Uterus (tissue), 4 donors: ENCODE results near the gene EFHD1. TPM values are rescaled to one million over a fixed set of nuclear protein-coding genes. Genes with fewer than 3 reads are reported as not detected.

ENCODE experiments used
- DNase-seq, 2 donors: peaks; one replicate each; pipeline ENCODE4 v3.0.0-alpha.2; 2019 to 2020
- H3K27ac ChIP-seq, 2 donors: fragments of 200-600 bp; sonication (generic); 1 replicate in 1 of 2; 2 replicates in 1 of 2; pipeline ENCODE4 v1.5.1; 2016 to 2018
- H3K27me3 ChIP-seq, 2 donors: fragments of 200-600 bp; sonication (generic); one replicate each; pipeline ENCODE4 v1.5.1; 2018 to 2019; ENCODE audit warnings: control low read depth in 1 of 2
- H3K36me3 ChIP-seq, 2 donors: fragments of 200-600 bp; sonication (generic); one replicate each; pipeline ENCODE4 v1.5.1; 2019; ENCODE audit warnings: control low read depth in 1 of 2
- H3K4me1 ChIP-seq, 2 donors: fragments of 200-600 bp; sonication (generic); one replicate each; pipeline ENCODE4 v1.5.1; 2018 to 2019; ENCODE audit warnings: control low read depth in 1 of 2
- H3K4me3 ChIP-seq, 2 donors: fragments of 200-600 bp; sonication (generic); 1 replicate in 1 of 2; 2 replicates in 1 of 2; pipeline ENCODE4 v1.5.1; 2018 to 2019; ENCODE audit warnings: mild to moderate bottlenecking in 1 of 2
- H3K9me3 ChIP-seq, 2 donors: fragments of 200-600 bp; sonication (generic); one replicate each; pipeline ENCODE4 v1.5.1; 2019; ENCODE audit warnings: control low read depth in 1 of 2
- POLR2A ChIP-seq, 2 donors: fragments of 450-650 bp; IDR thresholded peaks; one replicate each; pipeline ENCODE4 v1.6.1; 2016; ENCODE audit warnings: antibody characterized with exemption in 2 of 2, mild to moderate bottlenecking in 1 of 2, moderate library complexity in 1 of 2
- intact Hi-C: fragments of 100-400 bp; cut with DNase I; formaldehyde crosslinking; loops from one replicate; pipeline ENCODE4 v1.15.1; 2023; ENCODE audit warnings: low total_unique reads
- total RNA-seq, 4 donors: library from RNA; depleted of rRNA in 3 of 4; stranded (reverse); fragments of >200 nt in 3 of 4; gene quantifications; one replicate each; pipeline versions ENCODE4 v1.1.0 to v1.2.4, GENCODE V29; 2014 to 2023
- TF ChIP-seq, protein P1 (sequence below), 4 experiments: fragments of 200-600 bp in 2 of 4; fragments of 450-650 bp in 2 of 4; sonication (generic) in 2 of 4; IDR thresholded peaks; one replicate each; pipeline ENCODE4 v1.5.1; 2016 to 2019; ENCODE audit warnings: antibody characterized with exemption in 4 of 4, mild to moderate bottlenecking in 2 of 4, moderate library complexity in 1 of 4
- donor health status: DM: yes; HTN: yes; CAD: no.

EFHD1 gene
- total RNA-seq, 4 donors from 2014 or later: 8.5 to 102 (median 38.1) TPM

DNA sequence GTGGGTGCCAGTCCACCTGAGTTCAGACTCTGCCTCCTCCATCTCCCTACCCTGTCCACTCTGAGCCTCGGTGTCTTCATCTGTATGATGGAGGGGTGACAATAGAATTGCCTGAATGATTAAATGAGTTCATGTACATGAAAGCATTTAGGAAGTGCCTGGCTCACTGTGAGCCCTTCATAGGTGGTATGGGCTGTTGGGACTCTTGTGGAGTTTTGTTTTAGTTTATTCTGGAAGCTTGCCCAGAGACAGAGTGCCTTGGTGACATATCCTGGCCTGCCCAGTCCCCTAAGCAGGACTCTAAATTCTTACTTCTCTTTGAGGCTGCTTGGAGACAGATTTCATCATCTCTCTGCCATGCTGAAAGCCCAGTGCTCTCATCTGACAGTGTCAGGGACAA, 39.2 kb downstream of the EFHD1 start:
- no peak overlapping the region for H3K27ac ChIP-seq
- no peak overlapping the region for H3K4me3 ChIP-seq
- no peak for TF ChIP-seq POLR2A (IDR thresholded peaks at IDR 0.05)
- TF ChIP-seq, protein P1, sequence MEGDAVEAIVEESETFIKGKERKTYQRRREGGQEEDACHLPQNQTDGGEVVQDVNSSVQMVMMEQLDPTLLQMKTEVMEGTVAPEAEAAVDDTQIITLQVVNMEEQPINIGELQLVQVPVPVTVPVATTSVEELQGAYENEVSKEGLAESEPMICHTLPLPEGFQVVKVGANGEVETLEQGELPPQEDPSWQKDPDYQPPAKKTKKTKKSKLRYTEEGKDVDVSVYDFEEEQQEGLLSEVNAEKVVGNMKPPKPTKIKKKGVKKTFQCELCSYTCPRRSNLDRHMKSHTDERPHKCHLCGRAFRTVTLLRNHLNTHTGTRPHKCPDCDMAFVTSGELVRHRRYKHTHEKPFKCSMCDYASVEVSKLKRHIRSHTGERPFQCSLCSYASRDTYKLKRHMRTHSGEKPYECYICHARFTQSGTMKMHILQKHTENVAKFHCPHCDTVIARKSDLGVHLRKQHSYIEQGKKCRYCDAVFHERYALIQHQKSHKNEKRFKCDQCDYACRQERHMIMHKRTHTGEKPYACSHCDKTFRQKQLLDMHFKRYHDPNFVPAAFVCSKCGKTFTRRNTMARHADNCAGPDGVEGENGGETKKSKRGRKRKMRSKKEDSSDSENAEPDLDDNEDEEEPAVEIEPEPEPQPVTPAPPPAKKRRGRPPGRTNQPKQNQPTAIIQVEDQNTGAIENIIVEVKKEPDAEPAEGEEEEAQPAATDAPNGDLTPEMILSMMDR (IDR thresholded peaks at IDR 0.05): no peak

GRCh38 chr2:232674491-232674890, 41.1 kb downstream of the EFHD1 start:
- Histone ChIP-seq H3K4me1 (no peaks in the 10 kb centered on the region), H3K27me3 (no peaks in the 10 kb centered on the region), H3K27ac (no peak overlapping the region), H3K9me3 (no peaks in the 10 kb centered on the region), H3K36me3 (no peaks in the 10 kb centered on the region), H3K4me3 (no peak overlapping the region)
- no peak for TF ChIP-seq POLR2A (IDR thresholded peaks at IDR 0.05)
- TF ChIP-seq, protein P1 (IDR thresholded peaks at IDR 0.05): no peak
- DNase-seq: no peak
- intact Hi-C loops: no loop called here

More for the DNA sequence above, 39.2 kb downstream of the EFHD1 start:
- Histone ChIP-seq H3K36me3 (no peaks in the 10 kb centered on the region), H3K9me3 (no peaks in the 10 kb centered on the region), H3K4me1 (no peaks in the 10 kb centered on the region), H3K27me3 (no peaks in the 10 kb centered on the region)
- intact Hi-C loops: no loop called here
- no peak for DNase-seq

DNA sequence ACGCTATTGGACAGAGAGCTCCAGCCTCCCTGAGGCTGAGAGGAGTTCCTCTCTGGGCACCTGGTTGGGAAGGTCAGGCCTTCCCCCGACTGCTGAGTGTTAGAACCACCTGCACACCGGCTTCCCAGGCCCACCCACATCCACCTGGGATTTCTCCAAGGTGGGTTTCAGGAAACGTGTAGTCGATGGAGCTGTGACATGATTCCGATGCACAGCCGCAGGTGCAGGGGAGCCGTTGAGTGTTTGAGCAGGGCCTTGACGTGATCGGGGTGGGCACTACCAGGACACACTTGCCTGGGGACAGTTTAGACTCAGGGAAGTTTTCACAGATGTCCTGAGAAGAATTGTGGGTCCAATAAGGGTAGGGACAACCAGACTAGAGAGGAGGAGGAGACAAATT, 42.0 kb downstream of the EFHD1 start:
- Histone ChIP-seq H3K4me1 (no peaks in the 10 kb centered on the region), H3K27me3 (no peaks in the 10 kb centered on the region), H3K9me3 (no peaks in the 10 kb centered on the region), H3K4me3 (no peak overlapping the region), H3K36me3 (no peaks in the 10 kb centered on the region), H3K27ac (no peak overlapping the region)
- intact Hi-C loops: no loop called here
- no peak for DNase-seq
- no peak for TF ChIP-seq POLR2A (IDR thresholded peaks at IDR 0.05)
- TF ChIP-seq, protein P1 (IDR thresholded peaks at IDR 0.05): no peak

DNA sequence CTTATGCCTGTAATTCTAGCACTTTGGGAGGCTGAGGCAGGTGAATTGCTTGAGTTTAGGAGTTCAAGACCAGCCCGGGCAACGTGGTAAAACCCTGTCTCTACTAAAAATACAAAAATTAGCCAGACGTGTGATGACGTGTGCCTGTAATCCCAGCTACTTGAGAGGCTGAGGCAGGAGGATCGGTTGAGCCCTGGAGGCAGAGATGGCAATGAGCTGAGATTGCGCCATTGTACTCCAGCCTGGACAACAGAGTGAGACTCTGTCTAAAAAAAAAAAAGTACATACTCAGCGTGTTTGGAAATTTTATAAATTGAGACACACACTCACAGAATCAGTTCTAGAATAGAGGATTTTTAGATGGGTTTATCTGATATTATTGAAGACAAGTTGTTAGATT, 46.6 kb downstream of the EFHD1 start:
- no peak for DNase-seq
- H3K36me3 ChIP-seq: no peaks in the 10 kb centered on the region

DNA sequence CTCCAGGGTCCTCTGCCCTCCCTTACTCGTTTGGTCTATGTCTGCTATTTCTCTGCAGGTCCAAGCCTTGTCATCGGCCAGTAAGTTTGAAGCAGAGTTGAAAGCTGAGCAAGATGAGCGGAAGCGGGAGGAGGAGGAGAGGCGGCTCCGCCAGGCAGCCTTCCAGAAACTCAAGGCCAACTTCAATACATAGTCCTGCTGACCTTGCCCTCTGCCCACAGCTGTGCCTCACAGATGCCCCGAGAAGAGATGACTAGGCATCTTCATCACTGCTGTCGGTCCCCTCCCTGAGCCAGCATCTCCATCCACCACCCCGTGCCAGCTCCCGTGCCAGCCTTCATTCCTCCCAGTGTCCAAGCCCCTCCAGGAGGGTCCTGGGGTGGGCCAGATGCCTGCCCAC, 48.1 kb downstream of the EFHD1 start:
- Histone ChIP-seq H3K9me3 (no peaks in the 10 kb centered on the region), H3K27ac (no peak overlapping the region), H3K27me3 (no peaks in the 10 kb centered on the region), H3K4me3 (no peak overlapping the region), H3K4me1 (no peaks in the 10 kb centered on the region), H3K36me3 (no peaks in the 10 kb centered on the region)
- intact Hi-C loops: no loop called here
- TF ChIP-seq, protein P1 (IDR thresholded peaks at IDR 0.05): no peak
- TF ChIP-seq POLR2A (IDR thresholded peaks at IDR 0.05): no peak
- DNase-seq: no peak

More for the DNA sequence above, 46.6 kb downstream of the EFHD1 start:
- Histone ChIP-seq H3K4me1 (no peaks in the 10 kb centered on the region), H3K27ac (no peak overlapping the region), H3K4me3 (no peak overlapping the region), H3K27me3 (no peaks in the 10 kb centered on the region), H3K9me3 (no peaks in the 10 kb centered on the region)
- TF ChIP-seq, protein P1 (IDR thresholded peaks at IDR 0.05): no peak
- TF ChIP-seq POLR2A (IDR thresholded peaks at IDR 0.05): no peak
- intact Hi-C loops: no loop called here
